H1 (cell line): ENCODE data around the gene RBM24. TPM values are rescaled to one million over a fixed set of nuclear protein-coding genes. Genes with fewer than 3 reads are reported as not detected.

Experiments used
- CHD7 ChIP-seq: fragments of 300-600 bp; sonication (generic); IDR thresholded peaks from 2 replicates; pipeline ENCODE4 v1.7.1; 2012; ENCODE audit warnings: low read length, moderate library complexity, mild to moderate bottlenecking, inconsistent platforms; ENCODE audit not compliant: insufficient replicate concordance
- POLR2AphosphoS5 ChIP-seq: IDR thresholded peaks from 2 replicates; pipeline ENCODE4 v1.6.1; 2011; ENCODE audit warnings: low read depth, low read length
- RFX5 ChIP-seq: IDR thresholded peaks from 2 replicates; pipeline ENCODE4 v1.6.1; 2011; ENCODE audit warnings: low read depth, low read length, improper control_type of control experiment, borderline replicate concordance
- polyA plus RNA-seq, 7 experiments: library from polyadenylated mRNA; depleted of rRNA in 3 of 7; stranded (reverse) in 5 of 7; unstranded in 2 of 7; fragments of >200 nt in 5 of 7; fragments of 200-250 nt in 2 of 7; gene quantifications; 1 replicate in 5 of 7; 2 replicates in 1 of 7; 4 replicates in 1 of 7; pipeline versions ENCODE4 v1.2.1 to v1.2.3, GENCODE V29; 2011 to 2013; ENCODE audit warnings: missing spikeins in 2 of 7, mixed read lengths in 2 of 7
- total RNA-seq: library from RNA; stranded (reverse); fragmentation: NEBNext Ultra II Directional; extraction: Animal tissue kit (Norgen Biotek cat#: 25700); gene quantifications from 2 replicates; pipeline ENCODE4 v1.2.1, GENCODE V29; 2021

The RBM24 gene
- total and polyA plus RNA-seq, 2 of the 8 experiments (the other 6 are each of a cell fraction or from before 2014, with no cell fraction given), result 0.52 to 2.6 TPM

GRCh38 chr6:17300637-17301036 is 19.5 kb downstream of the RBM24 start (continued):
- TF ChIP-seq CHD7 (no peak), POLR2AphosphoS5 (no peak), RFX5 (no peak)
